SU-DHL-6 (cell line): ENCODE data around the gene NUTM2G.
"Not testable (repeated sequence)": the region's sequence is repeated elsewhere in the genome, so short reads cannot be mapped to it uniquely, and the experiment has no call there.

Experiments
- H2AFZ ChIP-seq: fragments of 200-600 bp; sonication (generic); 2 replicates; pipeline ENCODE4 v1.6.1; 2014; ENCODE audit warnings: low read depth, mild to moderate bottlenecking, moderate library complexity, mixed read lengths, antibody characterized with exemption, low read length; ENCODE audit not compliant: severe bottlenecking
- H3F3A ChIP-seq: fragments of 200-600 bp; shearing (Covaris generic); 2 replicates; pipeline ENCODE4 v1.6.0; 2016; ENCODE audit warnings: antibody characterized with exemption, mild to moderate bottlenecking; ENCODE audit not compliant: insufficient read depth
- H3K27ac ChIP-seq: fragments of 200-600 bp; sonication (generic); 2 replicates; pipeline ENCODE4 v1.5.1; 2016; ENCODE audit warnings: low read depth, mild to moderate bottlenecking, low read length, moderate library complexity, mixed read lengths
- H3K27me3 ChIP-seq: fragments of 200-600 bp; sonication (generic), shearing (Covaris generic); 2 replicates; pipeline ENCODE4 v1.6.0; 2014; ENCODE audit warnings: mild to moderate bottlenecking, low read length
- H3K36me3 ChIP-seq: fragments of 200-600 bp; sonication (generic); 2 replicates; pipeline ENCODE4 v1.6.1; 2014; ENCODE audit warnings: mild to moderate bottlenecking, low read length, mixed read lengths
- H3K4me2 ChIP-seq: fragments of 300-600, 200-600 bp; shearing (Covaris generic), sonication (generic); 2 replicates; pipeline ENCODE4 v1.6.0; 2014; ENCODE audit warnings: low read length, low read depth, mild to moderate bottlenecking; ENCODE audit not compliant: poor library complexity, severe bottlenecking
- H3K4me3 ChIP-seq: fragments of 200-600 bp; sonication (generic); 2 replicates; pipeline ENCODE4 v1.5.1; 2014; ENCODE audit warnings: antibody characterized with exemption, low read length, mild to moderate bottlenecking, mixed read lengths; ENCODE audit not compliant: insufficient read depth, poor library complexity, severe bottlenecking
- H3K79me2 ChIP-seq: fragments of 200-600 bp; sonication (generic); 2 replicates; pipeline ENCODE4 v1.6.1; 2014; ENCODE audit warnings: mild to moderate bottlenecking, low read length, moderate library complexity; ENCODE audit not compliant: insufficient read depth
- H3K9ac ChIP-seq: fragments of 200-600 bp; sonication (generic); 2 replicates; pipeline ENCODE4 v1.7.0; 2014; ENCODE audit warnings: mild to moderate bottlenecking, low read length
- H3K9me2 ChIP-seq: fragments of 200-600 bp; sonication (generic); replicated peaks from 2 replicates; pipeline ENCODE4 v1.6.1; 2014; ENCODE audit warnings: low read length; ENCODE audit not compliant: insufficient read depth
- H3K9me3 ChIP-seq: fragments of 200-600 bp; sonication (generic); 2 replicates; pipeline ENCODE4 v1.6.1; 2014; ENCODE audit warnings: low read length, mixed read lengths; ENCODE audit not compliant: insufficient read depth
- H4K20me1 ChIP-seq: fragments of 200-600 bp; sonication (generic); 2 replicates; pipeline ENCODE4 v1.6.1; 2014; ENCODE audit warnings: low read depth, mild to moderate bottlenecking, antibody characterized with exemption, low read length, moderate library complexity, mixed read lengths

The NUTM2G gene

DNA sequence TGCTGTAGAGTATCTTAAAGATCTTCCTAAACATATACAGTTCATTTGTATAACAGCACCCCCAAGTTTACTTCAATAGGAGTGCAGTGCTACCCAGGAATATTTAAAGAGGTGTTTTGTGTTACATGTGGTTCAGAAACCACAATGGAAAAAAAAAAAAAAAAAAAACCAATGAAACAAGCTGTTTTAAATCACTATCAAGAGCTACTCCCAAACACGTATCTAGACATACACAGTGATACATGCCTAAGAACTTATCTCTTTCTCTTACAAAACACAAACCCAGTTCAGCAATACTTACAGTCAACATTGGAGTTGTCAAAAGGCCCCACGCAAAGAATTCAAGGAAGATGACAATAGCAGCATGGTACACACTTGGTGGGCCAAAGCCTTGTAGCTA lies 43.9 kb downstream of the NUTM2G start:
- H3K9me3 ChIP-seq, H3F3A ChIP-seq, H3K9ac ChIP-seq, H3K4me2 ChIP-seq, H3K9me2 ChIP-seq, H3K27me3 ChIP-seq, H3K27ac ChIP-seq, H2AFZ ChIP-seq, H4K20me1 ChIP-seq, H3K36me3 ChIP-seq, H3K4me3 ChIP-seq: not testable (repeated sequence)
- H3K79me2 ChIP-seq = peaks cover 41% of the 10 kb centered on the region

DNA sequence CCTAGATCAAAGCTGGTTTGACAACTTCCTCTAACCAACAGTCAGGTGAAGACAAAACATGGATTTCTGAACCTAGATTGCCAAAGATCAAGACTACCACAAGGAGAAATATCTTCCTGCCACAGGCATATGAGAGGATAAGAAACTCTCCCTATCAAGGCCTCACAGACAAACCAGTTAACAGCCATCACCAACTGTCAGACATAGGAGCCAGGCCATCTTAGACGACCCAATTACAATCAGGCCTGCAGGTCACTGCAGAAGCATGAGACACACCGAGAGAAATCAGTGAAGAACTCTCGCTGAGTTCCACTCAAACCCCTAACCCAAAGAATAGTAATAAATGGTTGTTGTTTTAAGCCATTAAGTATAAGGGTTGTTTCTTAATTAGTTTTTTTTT lies 45.4 kb downstream of the NUTM2G start:
- H3K9ac ChIP-seq, H3K36me3 ChIP-seq, H2AFZ ChIP-seq, H3K27ac ChIP-seq, H4K20me1 ChIP-seq, H3K9me2 ChIP-seq, H3K4me2 ChIP-seq, H3K4me3 ChIP-seq, H3F3A ChIP-seq, H3K27me3 ChIP-seq, H3K9me3 ChIP-seq: not testable (repeated sequence)
- peaks cover 56% of the 10 kb centered on the region for H3K79me2 ChIP-seq

- H3K4me2 ChIP-seq, H3K9me3 ChIP-seq, H3K36me3 ChIP-seq, H3K27me3 ChIP-seq, H2AFZ ChIP-seq, H4K20me1 ChIP-seq, H3K27ac ChIP-seq, H3K4me3 ChIP-seq, H3F3A ChIP-seq, H3K9ac ChIP-seq, H3K9me2 ChIP-seq: not testable (repeated sequence)
- peaks cover 65% of the 10 kb centered on the region for H3K79me2 ChIP-seq
Observed at GRCh38 chr9:96983496-96984122, 55.0 kb downstream of the NUTM2G start.

- H3K36me3 ChIP-seq, H3F3A ChIP-seq, H3K9me3 ChIP-seq, H3K4me2 ChIP-seq, H3K27ac ChIP-seq, H3K4me3 ChIP-seq, H3K9me2 ChIP-seq, H4K20me1 ChIP-seq, H3K27me3 ChIP-seq, H3K9ac ChIP-seq, H2AFZ ChIP-seq: not testable (repeated sequence)
- H3K79me2 ChIP-seq = peaks cover 63% of the 10 kb centered on the region
Observed at GRCh38 chr9:96984139-96984538, 55.5 kb downstream of the NUTM2G start.

DNA sequence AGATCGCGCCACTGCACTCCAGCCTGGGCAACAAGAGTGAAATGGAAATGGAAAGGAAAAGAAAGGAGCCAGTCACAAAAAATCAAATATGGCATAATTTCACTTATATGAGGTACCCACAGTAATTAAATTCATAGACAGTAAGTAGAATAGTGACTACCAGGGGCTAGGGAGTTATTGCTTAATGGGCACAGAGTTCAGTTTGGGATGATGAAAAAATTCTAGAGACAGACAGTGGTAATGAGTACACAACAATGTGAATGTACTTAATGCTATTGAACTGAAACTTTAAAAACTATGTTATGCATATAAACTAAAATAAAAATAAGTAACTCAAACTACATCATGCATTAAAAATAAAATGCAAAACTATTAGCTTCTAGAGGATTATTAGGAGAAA lies 56.2 kb downstream of the NUTM2G start:
- H4K20me1 ChIP-seq, H3K27ac ChIP-seq, H3K9me3 ChIP-seq, H3K4me3 ChIP-seq, H3K9ac ChIP-seq, H3K27me3 ChIP-seq, H3F3A ChIP-seq, H3K4me2 ChIP-seq, H3K9me2 ChIP-seq, H2AFZ ChIP-seq, H3K36me3 ChIP-seq: not testable (repeated sequence)
- peaks cover 63% of the 10 kb centered on the region for H3K79me2 ChIP-seq
